ENCODE data around the gene ADGRE1. TPM values are rescaled to one million over a fixed set of nuclear protein-coding genes. Genes with fewer than 3 reads are reported as not detected.

ADGRE1 gene
- total and polyA plus RNA-seq, 2 of the 13 experiments (the other 11 are each of a cell fraction or from before 2014, with no cell fraction given), result not detected

- TF ChIP-seq ZNF484 (CRISPR knock-in tag; IDR thresholded peaks at IDR 0.05; ENCODE audit: borderline replicate concordance, low read depth) (no peak), SRF (IDR thresholded peaks at IDR 0.05; ENCODE audit: low read depth, low read length) (no peak), TP53 (CRISPR knock-in tag; conservative IDR thresholded peaks at IDR 0.05) (no peak), TAF1 (CRISPR knock-in tag; IDR thresholded peaks at IDR 0.05) (no peak), ZMAT3 (CRISPR knock-in tag; conservative IDR thresholded peaks at IDR 0.05) (no peak), ZBTB38 (CRISPR knock-in tag; IDR thresholded peaks at IDR 0.05) (no peak), ZNF704 (CRISPR knock-in tag; IDR thresholded peaks at IDR 0.05; ENCODE audit: borderline replicate concordance) (no peak), POGZ (CRISPR knock-in tag; IDR thresholded peaks at IDR 0.05) (no peak)
These were observed 38.7 kb downstream of the ADGRE1 start (continued) for GRCh38 chr19:6925801-6926751.

- DNase-seq (ENCODE audit: low spot score), result no peak
- 0 out of 2 replicates have a peak, but pooled peaks cover 6% of the 10 kb centered on the region for H3K9me3 ChIP-seq (ENCODE audit: low read length)
- no peaks in the 10 kb centered on the region for H3K36me3 ChIP-seq (replicated peaks in 1 of 2; ENCODE audit: control insufficient read depth in 1 of 2, insufficient read depth in 2 of 2, low read length in 2 of 2)
- H3K27ac ChIP-seq (ENCODE audit: extremely low read length, insufficient read depth, low read length), result no peak overlapping the region
- H2AFZ ChIP-seq (ENCODE audit: low read length), result no peak overlapping the region
- POLR2A ChIA-PET, result no interaction called here
- in situ Hi-C loops (cut with HindIII; ENCODE audit: extremely low pct_ligation_motif_present, low pct_unique_long_range_greater_than_20kb) (no loop called here), intact Hi-C loops (cut with micrococcal nuclease; ENCODE audit: unreplicated experiment) (no loop called here)
- H3K27me3 ChIP-seq (ENCODE audit: control insufficient read depth in 1 of 2, insufficient read depth in 2 of 2, low read length in 2 of 2), result no peaks in the 10 kb centered on the region
- no peak overlapping the region for H3K4me2 ChIP-seq (ENCODE audit: low read depth, low read length)
- no TSS peak for BruUV-seq (replicated peaks)
- H3K79me2 ChIP-seq (ENCODE audit: insufficient read depth, low read length), result no peaks in the 10 kb centered on the region
- no peaks in the 10 kb centered on the region for H4K20me1 ChIP-seq (ENCODE audit: insufficient read depth, low read length)
- CTCF ChIA-PET (ENCODE audit: low intra/inter-chr PET ratio, low total read pairs), result no interaction called here
- no peak for FAIRE-seq
- H3K9ac ChIP-seq (ENCODE audit: insufficient read depth, low read depth, low read length), result no peak overlapping the region
- WGBS (ENCODE audit: low lambda C conversion rate), result 2% methylated on average over 3 of the region's 3 CpGs
- no peak for ATAC-seq
- no peak overlapping the region for H3K4me3 ChIP-seq (replicated peaks in 1 of 3; ENCODE audit: insufficient read depth in 1 of 3, low read depth in 2 of 3, low read length in 3 of 3)
- H3K4me1 ChIP-seq (ENCODE audit: insufficient read depth, low read length), result 0 out of 2 replicates have a peak, but pooled peaks cover 4% of the 10 kb centered on the region
- TF ChIP-seq TCF7 (IDR thresholded peaks at IDR 0.05; ENCODE audit: low read depth) (no peak), ATF5 (CRISPR knock-in tag; IDR thresholded peaks at IDR 0.05; ENCODE audit: low read depth) (no peak), ELK4 (CRISPR knock-in tag; IDR thresholded peaks at IDR 0.05; ENCODE audit: borderline replicate concordance) (no peak), ZMYM3 (CRISPR knock-in tag; IDR thresholded peaks at IDR 0.05) (no peak), DRAP1 (CRISPR knock-in tag; IDR thresholded peaks at IDR 0.05) (no peak), ZFX (CRISPR knock-in tag; IDR thresholded peaks at IDR 0.05; ENCODE audit: low read depth) (no peak), ZFP91 (CRISPR knock-in tag; IDR thresholded peaks at IDR 0.05; ENCODE audit: borderline replicate concordance) (no peak), SNAPC2 (CRISPR knock-in tag; IDR thresholded peaks at IDR 0.05) (no peak), ZNF138 (CRISPR knock-in tag; IDR thresholded peaks at IDR 0.05; ENCODE audit: low read depth) (no peak), KLF15 (CRISPR knock-in tag; IDR thresholded peaks at IDR 0.05; ENCODE audit: borderline replicate concordance) (no peak)
These were observed 42.8 kb downstream of the ADGRE1 start for GRCh38 chr19:6930190-6930589.

All from HepG2 (cell line).